SK-N-MC (cell line): ENCODE data around the gene CAPN3.

Source experiments
- DNase-seq: peaks from one replicate; pipeline ENCODE4 v3.0.0-alpha.2; 2011; ENCODE audit warnings: low read depth, low spot score
- H3K27ac ChIP-seq: fragments of 200-600 bp; sonication (generic); 2 replicates; pipeline ENCODE4 v1.5.1; 2016; ENCODE audit warnings: mixed run types
- H3K36me3 ChIP-seq: fragments of 200-600 bp; sonication (generic); 2 replicates; pipeline ENCODE4 v1.6.1; 2017; ENCODE audit warnings: antibody characterized with exemption, low read length, mixed read lengths; ENCODE audit not compliant: insufficient read depth
- H3K4me3 ChIP-seq: fragments of 200-600 bp; sonication (generic); 2 replicates; pipeline ENCODE4 v1.5.1; 2016
- H3K9ac ChIP-seq: fragments of 200-600 bp; sonication (generic); 2 replicates; pipeline ENCODE4 v1.8.0; 2017; ENCODE audit warnings: mixed run types, mixed read lengths; ENCODE audit not compliant: insufficient read length
- H3K9me3 ChIP-seq: fragments of 200-600 bp; sonication (generic); 2 replicates; pipeline ENCODE4 v1.6.1; 2017; ENCODE audit warnings: low read depth, mild to moderate bottlenecking, antibody characterized with exemption, low read length, moderate library complexity, mixed read lengths
- EZH2 ChIP-seq: fragments of 200-600 bp; sonication (generic); IDR thresholded peaks from one replicate; pipeline ENCODE4 v1.6.1; 2017; ENCODE audit warnings: antibody characterized with exemption
- FOXP2 ChIP-seq: optimal IDR thresholded peaks from 2 replicates; pipeline ENCODE3; 2011; ENCODE audit warnings: mild to moderate bottlenecking, moderate library complexity; ENCODE audit not compliant: insufficient read depth; ENCODE audit errors: extremely low read length, control extremely low read depth
- POLR2AphosphoS5 ChIP-seq: IDR thresholded peaks from 2 replicates; pipeline ENCODE4 v1.6.1; 2012; ENCODE audit warnings: mild to moderate bottlenecking, low read depth, low read length, borderline replicate concordance

Gene CAPN3

GRCh38 chr15:42394106-42394505 is 34.8 kb downstream of the CAPN3 start:
- no peak overlapping the region for H3K9ac ChIP-seq
- no peak overlapping the region for H3K4me3 ChIP-seq
- DNase-seq = no peak
- H3K36me3 ChIP-seq = no peaks in the 10 kb centered on the region
- no peak overlapping the region for H3K27ac ChIP-seq
- TF ChIP-seq FOXP2 = no peak
- TF ChIP-seq EZH2 = no peak
- no peak for TF ChIP-seq POLR2AphosphoS5
- no peaks in the 10 kb centered on the region for H3K9me3 ChIP-seq

DNA sequence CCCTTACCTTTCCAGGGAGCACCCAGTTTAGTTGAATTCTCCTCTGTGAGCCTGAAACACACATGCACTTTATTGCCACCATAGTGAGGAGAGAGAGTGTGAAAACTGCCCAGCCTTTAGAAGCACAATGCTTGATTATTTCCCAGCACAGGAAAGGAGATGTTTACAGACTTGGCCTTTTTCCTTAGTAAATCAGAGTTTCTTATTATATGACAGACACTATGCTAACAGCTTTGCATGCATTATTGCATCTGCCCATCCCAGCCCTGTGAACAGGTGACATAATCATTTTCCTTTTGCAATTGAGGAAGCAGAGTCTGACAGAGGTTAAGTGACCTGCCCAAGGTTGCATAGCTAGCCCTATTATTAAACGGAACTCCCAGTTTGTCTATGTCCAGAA is 36.5 kb downstream of the CAPN3 start:
- TF ChIP-seq EZH2 (no peak), POLR2AphosphoS5 (no peak), FOXP2 (no peak)
- H3K9ac ChIP-seq = no peak overlapping the region
- H3K4me3 ChIP-seq = no peak overlapping the region
- no peaks in the 10 kb centered on the region for H3K9me3 ChIP-seq
- no peak overlapping the region for H3K27ac ChIP-seq
- no peaks in the 10 kb centered on the region for H3K36me3 ChIP-seq
- DNase-seq = no peak

GRCh38 chr15:42401544-42402454 is 42.5 kb downstream of the CAPN3 start:
- Histone ChIP-seq H3K9ac (no peak overlapping the region), H3K27ac (no peak overlapping the region), H3K4me3 (no peak overlapping the region), H3K9me3 (no peaks in the 10 kb centered on the region), H3K36me3 (no peaks in the 10 kb centered on the region)
- DNase-seq = no peak
- TF ChIP-seq POLR2AphosphoS5 (no peak), EZH2 (no peak), FOXP2 (no peak)

GRCh38 chr15:42402455-42403205 is 43.3 kb downstream of the CAPN3 start:
- no peak overlapping the region for H3K27ac ChIP-seq
- no peak for DNase-seq

DNA sequence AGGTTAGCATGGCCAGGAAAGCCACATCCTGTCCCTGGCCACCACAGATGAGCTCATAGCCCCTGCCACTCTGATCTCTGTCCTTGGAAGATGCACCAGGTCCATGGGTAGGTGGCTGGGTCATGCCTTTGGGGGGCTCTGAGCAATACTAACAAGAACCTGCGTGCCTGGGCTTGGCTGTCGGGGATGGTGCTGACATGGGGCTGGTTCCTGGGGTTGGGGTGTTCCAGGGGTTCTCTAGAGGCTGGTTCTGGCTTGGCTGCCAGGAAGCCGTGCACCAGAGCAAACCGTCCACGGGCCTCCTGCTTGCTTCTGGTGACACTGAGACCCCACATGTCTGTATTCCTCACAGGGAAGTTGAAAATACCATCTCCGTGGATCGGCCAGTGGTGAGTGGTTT is 44.1 kb downstream of the CAPN3 start:
- no peak for DNase-seq
- Histone ChIP-seq H3K4me3 (no peak overlapping the region), H3K9ac (no peak overlapping the region), H3K36me3 (no peaks in the 10 kb centered on the region), H3K27ac (no peak overlapping the region), H3K9me3 (no peaks in the 10 kb centered on the region)
- no peak for TF ChIP-seq FOXP2
- no peak for TF ChIP-seq EZH2
- no peak for TF ChIP-seq POLR2AphosphoS5

More at GRCh38 chr15:42402455-42403205, 43.3 kb downstream of the CAPN3 start:
- H3K4me3 ChIP-seq = no peak overlapping the region
- H3K9me3 ChIP-seq = no peaks in the 10 kb centered on the region
- TF ChIP-seq EZH2 = no peak
- no peak for TF ChIP-seq POLR2AphosphoS5
- TF ChIP-seq FOXP2 = no peak
- no peak overlapping the region for H3K9ac ChIP-seq
- no peaks in the 10 kb centered on the region for H3K36me3 ChIP-seq

DNA sequence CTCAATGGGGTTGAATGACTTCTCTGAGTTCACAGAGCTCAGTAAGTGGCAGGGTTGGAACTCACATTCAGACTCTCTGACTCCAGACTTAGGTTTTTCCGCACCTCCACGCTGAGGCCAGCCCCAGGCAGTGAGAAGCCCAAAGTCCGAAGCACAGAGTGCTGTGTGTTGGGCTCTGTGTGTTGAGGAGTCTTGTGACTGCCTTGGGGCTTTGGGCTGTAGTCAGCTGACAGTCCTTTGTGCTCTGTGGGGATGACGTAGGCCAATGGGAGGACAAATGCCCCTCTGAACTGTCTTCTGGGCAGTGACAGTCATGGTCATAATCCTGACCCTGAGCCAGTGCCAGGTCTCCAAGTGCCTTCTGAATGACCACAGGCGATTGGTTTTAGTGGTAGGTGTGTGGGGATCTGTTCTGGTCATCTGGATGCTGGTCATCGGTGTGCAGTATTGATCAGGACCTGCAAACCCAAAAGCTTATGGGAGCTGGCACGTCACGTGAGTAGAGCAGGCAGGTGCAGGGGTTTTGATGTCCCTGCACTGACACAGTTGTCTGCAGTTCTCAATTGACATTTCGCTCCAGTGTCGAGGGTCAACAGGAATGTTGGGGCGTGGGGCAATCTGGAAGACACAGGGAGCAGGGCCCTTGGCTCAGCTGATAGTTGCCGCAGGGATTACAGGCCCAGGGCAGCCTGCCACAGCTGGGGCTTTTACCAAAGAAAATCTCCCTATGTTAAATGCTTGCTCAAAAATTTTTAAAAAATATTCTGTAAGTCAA is 45.3 kb downstream of the CAPN3 start:
- no peaks in the 10 kb centered on the region for H3K36me3 ChIP-seq
- H3K9ac ChIP-seq = no peak overlapping the region
- DNase-seq = no peak
- no peak overlapping the region for H3K27ac ChIP-seq
- H3K4me3 ChIP-seq = no peak overlapping the region
- TF ChIP-seq EZH2 (no peak), POLR2AphosphoS5 (no peak), FOXP2 (no peak)
- H3K9me3 ChIP-seq = no peaks in the 10 kb centered on the region

DNA sequence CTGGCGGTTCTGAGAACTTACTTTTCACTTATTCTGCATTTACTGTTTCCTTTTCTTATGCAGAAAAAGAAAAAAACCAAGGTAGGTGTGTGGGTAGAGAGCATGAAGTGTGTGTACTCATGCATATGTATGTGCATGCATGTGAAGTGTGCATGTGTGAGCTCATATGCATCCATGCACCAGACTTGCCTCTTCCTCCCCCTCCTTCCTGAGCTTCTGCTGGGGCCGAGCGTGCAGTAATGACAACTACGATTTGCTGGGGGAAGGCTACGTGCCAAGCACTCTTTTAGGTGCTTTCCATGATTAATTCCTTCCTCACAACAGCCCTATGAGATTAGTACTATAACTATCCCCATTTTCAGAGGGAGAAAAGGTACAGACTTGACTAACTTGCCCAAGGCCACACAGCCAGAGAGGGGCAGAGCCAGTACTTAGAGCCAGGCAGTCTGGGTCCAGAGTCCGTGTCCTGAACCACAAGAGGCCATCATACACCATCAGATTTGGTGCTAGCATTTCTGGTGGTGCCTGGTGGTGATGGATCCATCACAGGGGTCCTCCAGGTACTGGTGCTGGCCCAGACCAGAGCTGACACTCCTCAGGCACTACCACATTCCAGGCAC is 46.7 kb downstream of the CAPN3 start:
- no peak overlapping the region for H3K9ac ChIP-seq
- no peaks in the 10 kb centered on the region for H3K9me3 ChIP-seq
- H3K36me3 ChIP-seq = no peaks in the 10 kb centered on the region
- H3K4me3 ChIP-seq = no peak overlapping the region
- H3K27ac ChIP-seq = no peak overlapping the region
- DNase-seq = no peak
- TF ChIP-seq POLR2AphosphoS5 = no peak
- TF ChIP-seq EZH2 = no peak
- TF ChIP-seq FOXP2 = no peak
